Activated CD4-positive, alpha-beta T cell treated with anti-CD3 and anti-CD28 coated beads, Interleukin-2, amount 50 U/mL, for 1 hour (primary cell): ENCODE results near the gene MED13L.

Source experiments
- DNase-seq: peaks from one replicate; pipeline ENCODE4 v3.0.0-alpha.2; 2020

The MED13L gene

DNA sequence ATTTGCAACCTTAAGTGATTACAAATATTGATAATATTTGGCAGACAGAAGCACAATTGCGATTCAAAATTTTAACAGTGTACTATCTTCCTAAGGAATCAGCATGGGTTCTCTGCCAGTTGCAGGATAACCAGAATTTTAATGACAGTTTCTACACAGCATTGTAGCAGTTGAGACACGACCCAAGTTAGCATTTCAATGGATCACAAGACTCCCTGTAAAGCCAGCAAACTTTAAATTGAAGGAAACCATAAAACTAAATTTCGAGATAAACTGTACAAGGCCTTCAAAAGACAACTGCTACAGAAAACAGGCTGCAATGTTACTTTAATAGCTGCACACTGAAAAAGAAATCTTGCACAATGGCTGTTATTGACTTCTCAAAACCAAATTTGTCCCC is 154.9 kb downstream of the MED13L start:
- DNase-seq = no peak

- no peak for DNase-seq
Measured at GRCh38 chr12:116121453-116121871, 156.0 kb downstream of the MED13L start.

DNA sequence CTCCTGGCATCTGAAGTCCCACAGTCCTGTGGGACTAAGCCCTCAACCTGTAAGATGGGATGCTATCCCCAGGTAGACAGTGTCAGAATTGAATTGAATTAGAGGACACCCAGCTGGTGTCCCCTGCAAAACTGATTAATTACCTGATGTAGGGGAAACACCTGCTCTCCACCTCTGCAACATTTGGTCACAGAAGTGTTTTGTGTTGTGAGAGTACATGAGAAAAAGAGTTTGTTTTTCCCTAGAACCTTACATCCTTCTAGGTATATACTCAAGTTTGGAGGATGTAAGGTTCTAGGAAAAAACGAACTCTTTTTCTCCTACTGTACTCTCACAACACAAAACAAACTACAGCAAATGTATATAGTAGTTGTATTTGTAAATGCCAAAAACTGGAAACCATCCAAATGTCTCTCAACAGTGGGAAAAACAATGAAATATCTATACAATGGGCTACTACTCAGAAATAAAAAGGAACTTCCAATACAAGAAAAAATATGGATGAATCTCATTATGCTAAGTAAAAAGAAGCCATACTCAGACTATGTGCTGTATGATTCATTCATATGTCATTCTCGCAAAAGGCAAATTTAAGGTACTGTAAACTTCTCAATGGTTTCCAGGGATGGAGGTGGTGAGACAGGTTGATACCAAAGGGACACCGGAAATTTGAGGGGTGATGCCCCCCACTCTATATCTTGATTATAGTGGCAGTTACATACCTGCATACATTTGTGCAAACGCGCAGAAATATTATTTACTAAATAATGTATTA is 160.7 kb downstream of the MED13L start:
- no peak for DNase-seq

- DNase-seq = no peak
Measured at GRCh38 chr12:116113398-116114130, 163.9 kb downstream of the MED13L start.

DNA sequence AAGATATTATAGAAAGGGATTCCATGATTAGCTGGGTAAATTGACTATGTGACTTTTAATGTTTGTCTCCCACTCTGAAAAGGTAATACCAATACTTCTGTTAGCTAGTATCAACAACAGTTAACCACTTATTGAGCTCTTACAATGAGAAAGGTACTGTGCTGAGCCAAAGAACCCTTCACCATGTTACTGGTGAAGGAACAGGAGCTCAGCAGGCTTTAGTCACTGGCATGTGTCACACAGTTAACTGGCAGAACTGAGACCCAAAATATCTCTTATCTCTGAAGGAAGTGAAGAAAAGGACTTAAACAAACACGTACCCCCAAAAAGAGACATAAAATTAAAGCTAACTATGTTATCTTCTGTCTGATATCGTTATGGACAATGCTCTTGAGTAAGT is 170.6 kb downstream of the MED13L start:
- no peak for DNase-seq

- DNase-seq = no peak
Measured at GRCh38 chr12:116104167-116104767, 173.2 kb downstream of the MED13L start.

DNA sequence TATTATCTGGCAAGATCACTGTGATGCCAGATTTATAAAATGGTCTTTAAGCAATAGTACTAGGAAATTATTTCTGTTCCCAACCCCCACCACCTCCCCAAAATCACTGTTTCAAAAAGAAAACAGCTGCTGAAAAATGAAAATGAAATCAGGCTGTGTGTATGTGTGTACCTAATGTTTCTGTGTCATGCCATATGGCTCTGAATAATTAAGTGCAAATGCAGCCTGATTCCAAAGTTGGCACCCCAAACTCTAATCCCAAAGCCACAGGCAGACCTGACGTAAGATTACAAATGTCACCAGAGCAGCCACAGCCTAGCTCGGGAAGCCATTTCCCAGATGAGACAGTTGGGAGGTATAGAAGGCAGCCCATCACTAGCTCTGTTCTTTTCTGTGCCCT is 175.5 kb downstream of the MED13L start:
- no peak for DNase-seq

- no peak for DNase-seq
Measured at GRCh38 chr12:116099652-116100432, 177.7 kb downstream of the MED13L start.

DNA sequence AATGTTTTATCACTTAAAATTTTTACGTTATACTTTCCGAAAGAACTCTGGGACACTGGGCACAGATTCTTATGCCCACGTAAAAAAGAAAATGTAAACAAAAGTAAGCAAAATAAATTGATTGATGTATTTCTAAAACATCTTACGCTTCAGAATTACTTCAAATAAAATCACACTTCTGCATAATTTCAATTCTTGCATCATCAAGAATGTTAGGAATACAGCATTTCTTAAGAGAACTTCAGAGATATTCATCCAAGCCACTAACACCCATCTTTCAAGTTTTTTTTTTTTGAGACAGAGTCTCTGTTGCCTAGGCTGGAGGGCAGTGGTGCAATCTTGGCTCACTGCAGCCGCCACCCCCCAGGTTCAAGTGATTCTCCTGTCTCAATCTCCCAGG is 180.6 kb downstream of the MED13L start:
- no peak for DNase-seq

- no peak for DNase-seq
Measured at GRCh38 chr12:116094475-116094874, 183.0 kb downstream of the MED13L start.

- DNase-seq = no peak
Measured at GRCh38 chr12:116093915-116094314, 183.6 kb downstream of the MED13L start.

DNA sequence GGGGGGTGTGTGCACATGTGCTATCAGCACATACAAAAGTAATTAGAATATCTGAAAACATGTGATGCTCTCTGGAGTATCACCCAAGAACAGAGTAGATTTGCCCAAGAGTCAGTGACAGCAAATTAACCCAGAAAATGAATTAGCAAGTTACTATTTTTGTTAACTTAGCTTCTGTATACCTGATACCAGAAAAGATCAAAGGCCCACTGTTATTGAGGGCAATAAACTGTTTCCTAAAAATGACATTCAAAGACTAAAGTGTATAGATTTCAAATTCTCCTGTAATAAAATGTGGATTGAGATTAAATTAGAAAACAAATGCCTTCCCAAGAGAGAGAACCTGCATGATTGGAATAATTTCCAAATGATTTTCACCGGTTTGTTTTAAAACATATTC is 184.7 kb downstream of the MED13L start:
- DNase-seq = no peak

GRCh38 chr12:116092162-116092561 is 185.3 kb downstream of the MED13L start:
- DNase-seq = no peak

GRCh38 chr12:116091579-116091978 is 185.9 kb downstream of the MED13L start:
- no peak for DNase-seq

- no peak for DNase-seq
Measured at GRCh38 chr12:116090516-116090915, 187.0 kb downstream of the MED13L start.

- no peak for DNase-seq
Measured at GRCh38 chr12:116089080-116089479, 188.4 kb downstream of the MED13L start.

DNA sequence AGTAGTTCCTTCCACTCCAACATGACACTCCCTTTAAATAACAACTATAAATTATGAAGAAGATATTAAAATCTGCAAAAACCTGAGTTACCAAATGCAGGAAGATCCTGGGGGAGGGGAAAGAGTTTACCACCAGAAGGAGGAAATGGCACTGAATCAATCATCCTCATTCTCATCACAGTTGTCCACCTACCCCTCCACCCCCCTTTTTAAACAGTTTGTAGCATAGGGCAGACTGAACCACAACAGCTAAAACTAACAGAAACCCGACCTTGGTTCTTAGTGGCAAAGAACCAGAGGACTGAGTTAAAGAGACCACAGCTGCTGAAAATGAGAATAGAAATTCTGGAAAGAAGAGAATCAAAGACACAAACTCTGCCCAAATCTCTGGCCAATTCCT is 189.5 kb downstream of the MED13L start:
- no peak for DNase-seq

DNA sequence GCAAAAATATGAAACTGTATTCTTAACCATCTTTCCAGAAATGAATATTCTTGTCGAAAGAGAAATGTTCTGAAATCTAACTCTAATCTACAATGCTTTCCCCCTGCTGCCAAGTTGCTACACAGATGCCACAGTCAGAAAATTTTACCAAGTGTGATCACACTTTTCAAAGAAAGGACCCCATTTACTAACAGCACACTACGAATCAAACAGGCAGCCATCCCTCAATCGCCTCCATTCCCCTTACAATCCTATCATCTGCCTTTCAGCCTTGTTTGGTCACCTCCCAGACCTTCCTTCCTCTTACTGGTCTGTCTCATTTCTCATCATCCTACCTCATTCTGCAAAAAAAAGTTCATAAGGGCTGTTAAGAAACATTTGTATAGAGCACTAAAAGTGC is 190.1 kb downstream of the MED13L start:
- DNase-seq = no peak

DNA sequence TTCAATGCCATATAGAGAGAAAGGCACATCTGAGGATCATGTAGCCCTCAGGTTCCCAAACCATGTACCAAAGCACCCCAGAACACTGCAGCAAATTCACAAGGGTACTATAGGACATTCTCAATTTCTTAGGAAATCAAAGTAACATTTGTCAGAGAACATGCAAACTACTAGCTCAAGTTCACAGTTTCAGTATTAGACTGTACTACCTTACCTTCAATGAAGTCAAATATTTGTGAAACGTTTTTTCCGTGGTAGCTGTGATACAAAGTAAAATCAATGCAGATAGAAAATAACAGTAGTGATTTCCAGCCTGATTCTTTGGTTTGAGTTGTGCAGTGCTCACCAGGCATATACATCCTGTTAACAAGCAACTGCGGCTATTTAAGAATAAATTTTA is 197.1 kb downstream of the MED13L start:
- no peak for DNase-seq

- DNase-seq = no peak
Measured at GRCh38 chr12:116078396-116078795, 199.1 kb downstream of the MED13L start.

- DNase-seq = no peak
Measured at GRCh38 chr12:116077431-116077830, 200.1 kb downstream of the MED13L start.

- DNase-seq = no peak
Measured at GRCh38 chr12:116076399-116076798, 201.1 kb downstream of the MED13L start.

GRCh38 chr12:116074686-116075085 is 202.8 kb downstream of the MED13L start:
- DNase-seq = no peak
